HUDEP-2 (cell line): Measurements from ENCODE around the gene DCP2.

Source experiments
- DNase-seq, 76 experiments: peaks; one replicate each; lab custom pipeline; 2025; ENCODE audit not compliant: unreplicated experiment in 76 of 76; lab: John Stamatoyannopoulos, UW

DCP2 gene

DNA sequence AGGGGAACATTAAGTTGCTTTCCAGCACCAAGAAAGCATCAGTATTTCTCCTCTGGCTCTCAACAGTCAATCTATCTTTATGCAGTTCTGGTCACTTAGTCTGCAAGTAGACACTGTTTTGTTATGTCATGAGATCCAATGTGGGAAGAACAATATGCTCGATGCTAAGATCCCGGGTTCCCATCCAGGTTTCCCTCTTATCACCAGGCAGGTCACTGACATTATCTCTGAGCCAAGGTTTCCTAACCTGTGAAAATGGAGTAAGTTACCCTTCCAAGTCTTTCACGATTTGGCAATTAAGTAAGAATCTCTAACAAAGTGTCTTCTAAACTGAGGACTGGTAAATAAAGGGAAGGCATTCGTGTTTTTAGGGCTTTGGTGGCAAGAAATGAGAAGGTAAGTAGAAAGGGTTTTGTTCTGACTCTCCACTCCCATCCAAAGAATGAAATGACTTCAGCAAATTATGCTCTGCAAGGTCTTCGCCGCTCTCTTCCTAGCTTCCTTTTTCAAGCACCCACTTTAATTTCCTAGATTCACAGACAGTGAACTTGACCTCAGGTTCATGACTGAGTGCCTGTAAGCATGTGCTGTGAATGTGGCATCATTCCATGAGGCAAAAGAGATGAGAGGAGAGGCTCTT is 86.4 kb downstream of the DCP2 start:
- no peak for DNase-seq

DNA sequence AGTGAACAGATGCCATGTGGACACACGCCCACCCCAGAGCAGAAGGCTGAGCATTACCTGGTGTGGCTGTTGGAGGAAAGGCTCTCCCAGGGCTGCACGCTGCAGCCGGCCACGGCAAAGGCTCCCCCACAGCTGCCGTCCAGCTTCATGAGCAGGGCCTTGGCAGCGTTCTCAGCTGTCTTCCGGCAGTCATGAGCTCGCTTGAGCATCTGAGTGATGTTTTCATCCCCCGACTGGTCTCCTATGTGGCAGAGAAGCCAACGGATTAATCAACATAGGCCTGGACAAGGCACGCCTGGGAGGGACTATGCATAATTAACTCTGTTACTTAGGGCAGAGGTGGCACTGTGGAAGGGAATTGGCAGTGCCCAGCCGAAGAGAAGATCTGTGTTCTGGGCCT is 87.3 kb downstream of the DCP2 start:
- DNase-seq, result no peak

GRCh38 chr5:113064806-113065205 is 88.2 kb downstream of the DCP2 start:
- DNase-seq, result no peak

DNA sequence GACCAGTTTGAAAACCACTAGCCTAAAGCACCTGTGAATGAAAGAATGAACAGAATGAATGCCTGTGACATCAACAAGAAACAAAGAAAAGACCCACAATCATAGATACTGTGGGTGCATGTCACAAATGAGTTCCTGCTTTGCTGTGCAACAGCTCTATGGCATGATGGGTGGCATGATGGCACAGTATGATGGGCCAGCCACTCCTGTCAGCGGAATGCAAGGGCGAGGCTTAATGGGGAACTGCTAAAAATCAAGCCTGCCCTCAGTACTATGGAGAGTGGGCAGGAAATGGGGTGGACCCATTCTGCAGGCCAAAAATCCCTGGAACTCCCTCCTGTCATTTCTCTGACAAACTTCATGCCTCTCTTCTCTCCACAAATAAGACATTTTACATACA is 89.0 kb downstream of the DCP2 start:
- DNase-seq, result no peak

GRCh38 chr5:113067635-113068344 is 91.2 kb downstream of the DCP2 start:
- DNase-seq, result no peak

GRCh38 chr5:113068559-113068958 is 92.0 kb downstream of the DCP2 start:
- no peak for DNase-seq
